GM23248 (cell line): ENCODE results near the gene CD177. TPM values are rescaled to one million over a fixed set of nuclear protein-coding genes. Genes with fewer than 3 reads are reported as not detected.
A peak's percentile ranks its signal among the peaks of the same experiment; 100 is the strongest.
"Not testable (repeated sequence)": the region's sequence is repeated elsewhere in the genome, so short reads cannot be mapped to it uniquely, and the experiment has no call there.

ENCODE experiments used
- DNase-seq: peaks from one replicate; pipeline ENCODE4 v3.0.0-alpha.2; 2015
- H2AFZ ChIP-seq: fragments of 200-600 bp; sonication (generic); 2 replicates; pipeline ENCODE4 v1.6.1; 2016; ENCODE audit warnings: antibody characterized with exemption
- H3F3A ChIP-seq: fragments of 200-600 bp; sonication (generic); 2 replicates; pipeline ENCODE4 v1.6.1; 2016; ENCODE audit warnings: mild to moderate bottlenecking, antibody characterized with exemption, mixed run types; ENCODE audit not compliant: insufficient read depth
- H3K27ac ChIP-seq: fragments of 200-600 bp; sonication (generic); 2 replicates; pipeline ENCODE4 v1.5.1; 2016; ENCODE audit warnings: mild to moderate bottlenecking
- H3K27me3 ChIP-seq: fragments of 200-600 bp; sonication (generic); replicated peaks from 2 replicates; pipeline ENCODE4 v1.6.1; 2016; ENCODE audit warnings: mild to moderate bottlenecking; ENCODE audit not compliant: insufficient read depth
- H3K36me3 ChIP-seq: fragments of 200-600 bp; sonication (generic); 2 replicates; pipeline ENCODE4 v1.6.1; 2016; ENCODE audit warnings: low read depth, mild to moderate bottlenecking
- H3K4me1 ChIP-seq: fragments of 200-600 bp; sonication (generic); 2 replicates; pipeline ENCODE4 v1.6.1; 2016; ENCODE audit warnings: mild to moderate bottlenecking; ENCODE audit not compliant: insufficient read depth
- H3K4me2 ChIP-seq: fragments of 200-600 bp; sonication (generic); one replicate; pipeline ENCODE4 v1.6.1; 2016; ENCODE audit warnings: mild to moderate bottlenecking; ENCODE audit not compliant: unreplicated experiment
- H3K4me3 ChIP-seq: fragments of 200-600 bp; sonication (generic); 2 replicates; pipeline ENCODE4 v1.5.1; 2016; ENCODE audit warnings: mild to moderate bottlenecking
- H3K79me2 ChIP-seq: fragments of 200-600 bp; sonication (generic); 2 replicates; pipeline ENCODE4 v1.6.1; 2016; ENCODE audit warnings: mild to moderate bottlenecking; ENCODE audit not compliant: insufficient read depth
- H3K9ac ChIP-seq: fragments of 200-600 bp; sonication (generic); 2 replicates; pipeline ENCODE4 v1.6.1; 2016; ENCODE audit warnings: mild to moderate bottlenecking
- H3K9me2 ChIP-seq: fragments of 200-600 bp; sonication (generic); 2 replicates; pipeline ENCODE4 v1.6.1; 2016; ENCODE audit warnings: mixed run types, mild to moderate bottlenecking, moderate library complexity; ENCODE audit not compliant: insufficient read depth
- H3K9me3 ChIP-seq: fragments of 200-600 bp; sonication (generic); one replicate; pipeline ENCODE4 v1.6.1; 2017; ENCODE audit warnings: low read depth
- H4K20me1 ChIP-seq: fragments of 200-600 bp; sonication (generic); 2 replicates; pipeline ENCODE4 v1.6.0; 2016; ENCODE audit not compliant: insufficient read depth
- EZH2 ChIP-seq: fragments of 200-600 bp; sonication (generic); IDR thresholded peaks from 2 replicates; pipeline ENCODE4 v1.6.1; 2018; ENCODE audit warnings: antibody characterized with exemption, mild to moderate bottlenecking; ENCODE audit not compliant: insufficient read depth, poor library complexity, severe bottlenecking
- EZH2phosphoT487 ChIP-seq: fragments of 200-600 bp; sonication (generic); IDR thresholded peaks from 2 replicates; pipeline ENCODE4 v1.6.1; 2018; ENCODE audit warnings: antibody characterized with exemption, moderate library complexity, mild to moderate bottlenecking, low read depth; ENCODE audit not compliant: insufficient read depth
- WGBS, 2 experiments: methylation state at CpG; one replicate each; pipeline ENCODE4 v1.1.6; 2015 to 2017; ENCODE audit warnings: low lambda C conversion rate in 2 of 2, low coverage in 1 of 2; ENCODE audit errors: missing lambda C conversion rate in 2 of 2; 5-methylcytosine and 5-hydroxymethylcytosine counted together
- in situ Hi-C: fragments of 300-500 bp; cut with MboI; formaldehyde crosslinking; loops from 2 replicates; pipeline ENCODE4 v1.15.0; 2020
- polyA plus RNA-seq: library from polyadenylated mRNA; unstranded; fragments of >200 nt; fragmentation: Nextera tagmentation; extraction: Ambion mirVana; gene quantifications from 2 replicates; pipeline ENCODE4 v1.2.1, GENCODE V29; 2016
- total RNA-seq: library from RNA; depleted of rRNA; stranded (reverse); fragments of >200 nt; shearing (Covaris generic); gene quantifications from 2 replicates; pipeline ENCODE4 v1.2.3, GENCODE V29; 2014

CD177 gene
- total and polyA plus RNA-seq, 2 experiments from 2014 or later, result 0.32 to 0.36 TPM

GRCh38 chr19:43349813-43350212 lies 3.7 kb upstream of the CD177 start:
- H3K9ac ChIP-seq, H3K79me2 ChIP-seq, in situ Hi-C loops, H3K9me2 ChIP-seq, H3F3A ChIP-seq, H3K27ac ChIP-seq, H2AFZ ChIP-seq, H3K4me3 ChIP-seq, H3K36me3 ChIP-seq, H3K4me1 ChIP-seq, DNase-seq, H4K20me1 ChIP-seq, H3K4me2 ChIP-seq, H3K9me3 ChIP-seq: not testable (repeated sequence)
- 50 to 65% methylated on average over 8 of the region's 8 CpGs for WGBS, 2 experiments
- H3K27me3 ChIP-seq, result peaks cover 20% of the 10 kb centered on the region

DNA sequence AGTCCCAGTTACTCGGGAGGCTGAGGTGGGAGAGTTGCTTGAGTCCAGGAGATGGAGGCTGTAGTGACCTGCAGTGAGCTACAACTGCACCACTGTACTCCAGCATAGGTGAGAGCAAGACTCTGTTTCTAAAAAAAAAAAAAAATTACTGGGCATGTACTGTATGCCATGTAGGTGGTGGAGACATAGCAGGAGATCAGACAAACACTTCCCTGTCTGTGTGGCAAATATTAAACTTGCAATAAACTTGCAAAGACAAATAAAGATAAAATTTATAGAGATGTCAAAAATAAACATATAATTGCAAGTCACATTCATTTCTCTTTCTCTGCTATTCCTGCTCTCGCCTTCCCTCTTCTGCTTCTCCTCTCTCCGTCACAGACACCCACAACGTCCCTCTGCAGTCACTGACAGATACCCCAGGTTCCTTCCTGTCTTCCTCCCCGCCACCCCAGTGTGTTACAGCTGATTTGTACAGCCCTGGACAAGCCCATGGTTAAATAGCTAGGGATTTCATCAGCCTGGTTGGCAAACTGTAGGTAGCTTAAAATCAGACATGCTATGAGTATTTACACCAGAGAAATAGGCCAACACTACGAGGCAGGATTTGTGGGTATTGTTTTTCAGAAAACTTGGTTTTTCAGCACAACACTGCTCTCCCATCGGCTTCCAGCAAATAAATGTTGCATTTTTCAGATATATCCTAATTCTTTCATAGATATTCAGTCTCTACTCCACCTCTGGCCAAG lies 1.3 kb upstream of the CD177 start:
- whole genome bisulfite sequencing, 2 experiments, result 58 to 60% methylated on average over 7 of the region's 7 CpGs
- Histone ChIP-seq H3K36me3 (no peaks in the 10 kb centered on the region), H4K20me1 (no peaks in the 10 kb centered on the region), H3K79me2 (no peaks in the 10 kb centered on the region), H3K27ac (no peak overlapping the region), H2AFZ (no peak overlapping the region), H3K9me2 (no peaks in the 10 kb centered on the region), H3K4me3 (no peak overlapping the region), H3F3A (no peaks in the 10 kb centered on the region), H3K4me1 (0 out of 2 replicates have a peak, but pooled peaks cover 2% of the 10 kb centered on the region), H3K9me3 (no peaks in the 10 kb centered on the region), H3K4me2 (no peak overlapping the region), H3K27me3 (peaks cover 20% of the 10 kb centered on the region), H3K9ac (no peak overlapping the region)
- TF ChIP-seq EZH2 (no peak), EZH2phosphoT487 (no peak)
- DNase-seq, result no peak
- in situ Hi-C loops, result no loop called here

DNA sequence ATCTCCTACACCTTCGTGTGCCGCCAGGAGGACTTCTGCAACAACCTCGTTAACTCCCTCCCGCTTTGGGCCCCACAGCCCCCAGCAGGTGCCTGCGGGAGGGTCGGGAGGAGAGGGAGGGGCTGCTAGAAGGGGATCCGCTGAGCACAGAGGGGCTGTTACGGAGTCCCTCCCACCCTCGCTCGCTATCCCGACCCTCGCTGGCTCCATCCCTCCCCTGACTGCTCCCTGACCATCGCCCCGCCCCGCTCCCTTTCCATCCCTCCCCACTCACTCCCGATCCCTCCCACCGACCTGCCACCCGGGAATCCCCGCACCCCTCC lies 780 bp downstream of the CD177 start:
- no peaks in the 10 kb centered on the region for H3K9me3 ChIP-seq
- no peaks in the 10 kb centered on the region for H4K20me1 ChIP-seq
- in situ Hi-C loops, result no loop called here

DNA sequence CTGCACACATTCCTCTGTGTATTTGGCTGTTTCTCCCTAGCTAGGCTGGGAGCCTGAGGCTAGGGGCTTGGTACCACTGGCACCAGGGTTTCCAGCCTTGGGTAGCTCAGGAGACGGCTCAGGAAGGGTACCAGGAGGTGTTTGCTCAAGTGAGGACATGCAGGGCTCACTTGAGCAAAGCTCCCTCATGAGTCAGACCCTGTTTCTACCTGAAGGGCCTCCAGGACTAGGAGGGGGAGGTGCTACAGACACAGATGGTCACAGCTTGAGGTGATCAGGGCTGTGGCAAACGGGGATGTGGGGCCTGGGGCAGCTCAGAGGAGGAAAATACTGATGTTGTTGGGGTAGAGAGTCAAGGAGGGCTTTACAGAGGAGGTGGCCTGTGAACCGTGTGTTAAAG lies 3.3 kb downstream of the CD177 start:
- H3F3A ChIP-seq, H2AFZ ChIP-seq, in situ Hi-C loops, H4K20me1 ChIP-seq, H3K27ac ChIP-seq, DNase-seq, H3K4me3 ChIP-seq, H3K36me3 ChIP-seq, H3K79me2 ChIP-seq, H3K9ac ChIP-seq, H3K4me2 ChIP-seq, H3K9me2 ChIP-seq, H3K4me1 ChIP-seq, H3K9me3 ChIP-seq: not testable (repeated sequence)
- no CpG with 5 or more reads among the region's 3 CpGs for WGBS, 2 experiments
- peaks cover 20% of the 10 kb centered on the region for H3K27me3 ChIP-seq

More for the DNA sequence above, 780 bp downstream of the CD177 start:
- no peak overlapping the region for H3K9ac ChIP-seq
- no peaks in the 10 kb centered on the region for H3K79me2 ChIP-seq
- H3K27me3 ChIP-seq, result peaks cover 20% of the 10 kb centered on the region
- no peak overlapping the region for H3K4me2 ChIP-seq
- H3K27ac ChIP-seq, result no peak overlapping the region
- no peaks in the 10 kb centered on the region for H3K36me3 ChIP-seq
- 1 to 3% methylated on average over 8 to 19 of the region's 19 CpGs for WGBS, 2 experiments
- H3K9me2 ChIP-seq, result no peaks in the 10 kb centered on the region
- TF ChIP-seq EZH2, result no peak
- no peak for TF ChIP-seq EZH2phosphoT487
- H3F3A ChIP-seq, result no peaks in the 10 kb centered on the region
- no peak overlapping the region for H3K4me3 ChIP-seq
- DNase-seq, result no peak
- no peak overlapping the region for H2AFZ ChIP-seq
- H3K4me1 ChIP-seq, result 0 out of 2 replicates have a peak, but pooled peaks cover 2% of the 10 kb centered on the region

- in situ Hi-C loops, result no loop called here
- no peak overlapping the region for H3K9ac ChIP-seq
- no peaks in the 10 kb centered on the region for H4K20me1 ChIP-seq
- H3K27ac ChIP-seq, result no peak overlapping the region
- no peaks in the 10 kb centered on the region; the same call in 1 of the 2 replicates for H3K4me1 ChIP-seq
- H3K27me3 ChIP-seq, result peaks cover 10% of the 10 kb centered on the region; the same call in 1 of the 2 replicates
- DNase-seq, result peak; percentile 40
- no peaks in the 10 kb centered on the region for H3K36me3 ChIP-seq
- WGBS, 2 experiments, result 35 to 37% methylated on average over 7 to 8 of the region's 8 CpGs
- H3K4me3 ChIP-seq, result no peak overlapping the region
- H3K9me2 ChIP-seq, result no peaks in the 10 kb centered on the region
- no peak for TF ChIP-seq EZH2
- no peak for TF ChIP-seq EZH2phosphoT487
- no peak overlapping the region for H2AFZ ChIP-seq
- H3F3A ChIP-seq, result no peaks in the 10 kb centered on the region
- no peaks in the 10 kb centered on the region for H3K9me3 ChIP-seq
- H3K4me2 ChIP-seq, result no peak overlapping the region
- H3K79me2 ChIP-seq, result no peaks in the 10 kb centered on the region
These were observed 8.7 kb downstream of the CD177 start for GRCh38 chr19:43362179-43362578.
